ENCODE data around the gene FAF1.
"Not testable (repeated sequence)": the region's sequence is repeated elsewhere in the genome, so short reads cannot be mapped to it uniquely, and the experiment has no call there.

FAF1 gene

DNA sequence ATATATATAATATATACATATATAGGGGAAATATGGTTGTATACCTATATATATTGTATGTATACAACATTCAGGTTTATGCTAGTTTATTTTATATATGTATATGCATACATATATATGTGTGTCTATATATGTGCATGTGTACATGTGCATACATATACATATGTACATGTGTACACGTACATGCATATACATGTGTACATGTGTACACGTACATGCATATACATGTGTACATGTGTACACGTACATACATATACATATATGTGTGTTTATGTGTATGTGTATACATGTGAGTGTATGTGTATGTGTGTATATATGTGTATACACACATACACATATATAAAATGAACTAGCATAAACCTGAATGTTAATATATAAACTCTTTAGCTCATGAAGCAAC, 220.9 kb downstream of the FAF1 start:
- TF ChIP-seq CTCF (IDR thresholded peaks at IDR 0.05; ENCODE audit: control insufficient read depth, insufficient read depth, low read depth, low read length, missing control alignments), result no peak
- no peak for DNase-seq (ENCODE audit: low read depth)
- H3K4me3 ChIP-seq (ENCODE audit: control insufficient read depth, low read depth, low read length), result no peak overlapping the region

DNA sequence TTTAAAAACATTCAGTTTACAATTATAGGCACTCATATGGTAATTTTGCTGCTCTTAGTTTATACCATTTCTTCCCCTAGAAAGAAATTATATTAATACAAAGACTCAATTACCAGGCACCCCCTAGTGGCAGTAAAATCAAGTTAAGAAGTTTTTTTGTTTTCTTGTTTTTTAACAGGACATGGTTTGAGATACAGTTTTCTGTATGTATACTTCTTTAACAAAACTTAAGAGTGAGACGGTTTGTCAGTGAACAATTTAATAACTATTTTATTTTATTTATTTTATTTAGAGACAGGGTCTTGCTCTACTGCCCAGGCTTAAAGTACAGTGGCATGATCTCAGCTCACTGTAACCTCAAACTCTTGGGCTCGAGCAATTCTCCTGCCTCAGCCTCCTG, 224.6 kb downstream of the FAF1 start:
- TF ChIP-seq CTCF (IDR thresholded peaks at IDR 0.05; ENCODE audit: control insufficient read depth, insufficient read depth, low read depth, low read length, missing control alignments), result peak; percentile 40
- no peak for DNase-seq (ENCODE audit: low read depth)
- H3K4me3 ChIP-seq (ENCODE audit: control insufficient read depth, low read depth, low read length), result no peak overlapping the region

DNA sequence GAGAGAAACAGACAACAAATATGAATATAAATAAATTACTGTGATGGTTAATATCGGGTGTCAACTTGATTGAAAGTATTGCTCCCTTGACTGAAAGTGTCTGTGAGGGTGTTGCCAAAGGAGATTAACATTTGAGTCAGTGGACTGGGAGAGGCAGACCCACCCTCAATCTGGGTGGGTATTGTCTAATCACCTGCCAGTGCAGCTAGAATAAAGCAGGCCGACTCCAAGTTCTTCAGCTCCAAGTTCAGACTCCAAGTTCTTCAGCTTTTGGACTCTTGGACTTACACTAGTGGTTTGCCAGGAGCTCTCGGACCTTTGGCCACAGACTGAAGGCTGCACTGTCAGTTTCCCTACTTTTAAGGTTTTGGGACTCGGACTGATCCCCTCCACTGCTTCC, 232.5 kb downstream of the FAF1 start:
- not testable (repeated sequence) for H3K4me3 ChIP-seq (ENCODE audit: control insufficient read depth, low read depth, low read length); DNase-seq (ENCODE audit: low read depth)

DNA sequence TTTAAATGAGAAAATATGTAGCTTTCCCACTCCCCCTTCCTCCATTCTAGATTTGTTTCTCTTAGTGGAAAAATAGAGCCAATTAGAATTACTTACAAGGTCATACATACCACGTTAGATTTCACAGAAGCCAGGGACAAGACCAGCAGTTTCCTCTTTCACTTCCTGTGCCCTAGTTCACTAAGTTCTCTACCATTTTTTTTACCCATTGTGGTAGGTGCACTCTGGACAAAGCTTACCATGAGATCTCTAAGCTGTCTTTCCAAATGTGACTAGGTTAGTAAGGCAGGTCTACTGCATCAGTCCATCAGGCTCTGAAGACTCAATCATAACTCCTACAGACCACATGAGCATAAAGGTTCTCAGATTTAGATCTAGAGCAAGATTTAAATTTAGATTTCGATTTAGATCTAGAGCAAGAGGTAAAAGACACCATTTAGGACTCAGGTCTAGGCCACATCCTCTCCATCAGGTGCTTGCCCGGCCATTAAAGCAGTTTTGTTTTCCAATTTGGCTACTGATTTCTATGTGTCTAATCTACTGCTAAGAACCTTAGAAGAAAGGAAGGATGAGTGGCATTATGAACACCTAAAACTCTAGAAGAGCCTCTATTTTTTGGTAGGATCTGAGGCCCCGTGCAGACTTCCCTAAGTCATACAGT, 235.3 kb downstream of the FAF1 start:
- no peak overlapping the region for H3K4me3 ChIP-seq (ENCODE audit: control insufficient read depth, low read depth, low read length)
- no peak for DNase-seq (ENCODE audit: low read depth)
- no peak for TF ChIP-seq CTCF (IDR thresholded peaks at IDR 0.05; ENCODE audit: control insufficient read depth, insufficient read depth, low read depth, low read length, missing control alignments)

- H3K4me3 ChIP-seq (ENCODE audit: control insufficient read depth, low read depth, low read length), result no peak overlapping the region
- no peak for DNase-seq (ENCODE audit: low read depth)
- no peak for TF ChIP-seq CTCF (IDR thresholded peaks at IDR 0.05; ENCODE audit: control insufficient read depth, insufficient read depth, low read depth, low read length, missing control alignments)
Observed at GRCh38 chr1:50720457-50721053, 239.5 kb downstream of the FAF1 start.

- TF ChIP-seq CTCF (IDR thresholded peaks at IDR 0.05; ENCODE audit: control insufficient read depth, insufficient read depth, low read depth, low read length, missing control alignments), result no peak
- DNase-seq (ENCODE audit: low read depth), result no peak
- no peak overlapping the region for H3K4me3 ChIP-seq (ENCODE audit: control insufficient read depth, low read depth, low read length)
Observed at GRCh38 chr1:50719126-50719525, 240.9 kb downstream of the FAF1 start.

DNA sequence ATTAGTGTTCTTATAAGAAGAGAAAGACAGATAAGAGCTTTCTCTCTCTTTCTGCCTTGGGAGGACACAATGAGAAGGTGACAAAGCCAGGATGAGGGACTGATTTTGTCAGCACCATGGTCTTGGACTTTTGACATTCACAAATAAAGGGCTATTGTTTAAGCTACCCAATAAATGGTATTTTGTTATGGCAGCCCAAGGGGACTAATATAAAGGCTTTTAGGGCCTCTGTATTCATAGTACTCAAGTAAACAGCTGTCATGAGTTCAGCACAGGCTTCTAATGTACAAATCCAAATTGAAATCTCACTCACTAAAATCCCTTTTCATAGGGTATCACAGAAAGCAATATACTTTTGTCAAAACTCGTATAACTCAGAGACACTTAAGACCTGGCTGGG, 242.7 kb downstream of the FAF1 start:
- H3K4me3 ChIP-seq (ENCODE audit: control insufficient read depth, low read depth, low read length), result no peak overlapping the region
- no peak for DNase-seq (ENCODE audit: low read depth)
- no peak for TF ChIP-seq CTCF (IDR thresholded peaks at IDR 0.05; ENCODE audit: control insufficient read depth, insufficient read depth, low read depth, low read length, missing control alignments)

DNA sequence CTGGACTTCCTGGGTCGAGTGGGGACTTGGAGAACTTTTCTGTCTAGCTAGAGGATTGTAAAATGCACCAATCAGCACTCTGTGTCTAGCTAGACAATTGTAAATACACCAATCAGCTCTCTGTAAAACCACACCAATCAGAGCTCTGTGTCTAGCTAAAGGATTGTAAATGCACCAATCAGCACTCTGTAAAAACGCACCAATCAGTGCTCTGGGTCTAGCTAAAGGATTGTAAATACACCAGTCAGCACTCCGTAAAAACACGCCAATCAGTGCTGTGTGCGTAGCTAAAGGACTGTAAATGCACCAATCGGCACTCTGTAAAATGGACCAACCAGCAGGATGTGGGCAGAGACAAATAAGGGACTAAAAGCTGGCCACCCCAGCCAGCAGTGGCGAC, 243.6 kb downstream of the FAF1 start:
- DNase-seq (ENCODE audit: low read depth); H3K4me3 ChIP-seq (ENCODE audit: control insufficient read depth, low read depth, low read length): not testable (repeated sequence)

All from AG09309 (cell line).